ENCODE results near the gene SH3RF1. TPM values are rescaled to one million over a fixed set of nuclear protein-coding genes. Genes with fewer than 3 reads are reported as not detected.

SH3RF1 gene
- polyA plus RNA-seq, 3 donors from 2014 or later = 0.22 to 1.1 TPM; not detected in 1

- Mint-ChIP-seq H3K27ac (no peak overlapping the region), H3K4me1 (peaks cover 1 to 8% of the 10 kb centered on the region in 2 donors), H3K36me3 (no peaks in the 10 kb centered on the region), H3K4me3 (no peak overlapping the region), H3K27me3 (ENCODE audit: low read depth in 3 of 3) (peaks cover 0 to 2% (median 0%) of the 10 kb centered on the region in 3 donors), H3K9me3 (no peaks in the 10 kb centered on the region)
- DNase-seq = no peak
Observed at GRCh38 chr4:169142906-169143305, 127.8 kb downstream of the SH3RF1 start.

- no peak overlapping the region for H3K4me3 Mint-ChIP-seq
- H3K4me1 Mint-ChIP-seq = peaks cover 1 to 8% of the 10 kb centered on the region in 2 donors
- peaks cover 0 to 2% (median 0%) of the 10 kb centered on the region in 3 donors for H3K27me3 Mint-ChIP-seq (ENCODE audit: low read depth in 3 of 3)
- H3K27ac Mint-ChIP-seq = no peak overlapping the region
- DNase-seq = no peak
- no peaks in the 10 kb centered on the region for H3K36me3 Mint-ChIP-seq
- no peaks in the 10 kb centered on the region for H3K9me3 Mint-ChIP-seq
Observed at GRCh38 chr4:169142391-169142790, 128.4 kb downstream of the SH3RF1 start.

DNA sequence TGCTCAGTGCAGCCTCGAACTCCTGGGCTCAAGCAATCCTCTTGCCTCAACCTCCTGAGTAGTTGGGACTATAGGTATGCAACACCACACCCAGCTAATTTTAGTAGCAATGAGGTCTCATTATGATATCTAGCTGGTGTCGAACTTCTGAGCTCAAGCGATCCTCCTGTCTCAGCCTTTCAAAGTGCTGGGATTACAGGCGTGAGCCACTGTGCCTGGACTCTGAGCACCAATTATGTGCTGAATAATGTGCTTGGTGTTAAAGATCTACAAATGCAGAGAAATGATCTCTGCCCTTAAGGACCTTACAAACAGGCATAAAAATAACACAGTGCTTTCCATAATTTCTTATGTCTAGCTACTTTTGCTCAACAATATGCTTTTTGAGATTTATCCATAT lies 131.7 kb downstream of the SH3RF1 start:
- no peak for DNase-seq

GRCh38 chr4:169137558-169137920 lies 133.2 kb downstream of the SH3RF1 start:
- Mint-ChIP-seq H3K36me3 (no peaks in the 10 kb centered on the region), H3K4me3 (no peak overlapping the region), H3K27me3 (ENCODE audit: low read depth in 3 of 3) (peaks cover 0 to 1% (median 0%) of the 10 kb centered on the region in 3 donors), H3K4me1 (no peaks in the 10 kb centered on the region), H3K27ac (no peak overlapping the region), H3K9me3 (no peaks in the 10 kb centered on the region)
- DNase-seq = no peak

More for the DNA sequence above, 131.7 kb downstream of the SH3RF1 start:
- Mint-ChIP-seq H3K27ac (no peak overlapping the region), H3K4me1 (peaks cover 1 to 6% of the 10 kb centered on the region in 2 donors), H3K4me3 (no peak overlapping the region), H3K27me3 (ENCODE audit: low read depth in 3 of 3) (no peaks in the 10 kb centered on the region), H3K36me3 (no peaks in the 10 kb centered on the region), H3K9me3 (no peaks in the 10 kb centered on the region)

GRCh38 chr4:169136796-169137557 lies 133.8 kb downstream of the SH3RF1 start:
- Mint-ChIP-seq H3K36me3 (no peaks in the 10 kb centered on the region), H3K27ac (no peak overlapping the region), H3K4me1 (no peaks in the 10 kb centered on the region), H3K4me3 (no peak overlapping the region), H3K9me3 (no peaks in the 10 kb centered on the region), H3K27me3 (ENCODE audit: low read depth in 3 of 3) (peaks cover 0 to 1% (median 0%) of the 10 kb centered on the region in 3 donors)
- no peak for DNase-seq

DNA sequence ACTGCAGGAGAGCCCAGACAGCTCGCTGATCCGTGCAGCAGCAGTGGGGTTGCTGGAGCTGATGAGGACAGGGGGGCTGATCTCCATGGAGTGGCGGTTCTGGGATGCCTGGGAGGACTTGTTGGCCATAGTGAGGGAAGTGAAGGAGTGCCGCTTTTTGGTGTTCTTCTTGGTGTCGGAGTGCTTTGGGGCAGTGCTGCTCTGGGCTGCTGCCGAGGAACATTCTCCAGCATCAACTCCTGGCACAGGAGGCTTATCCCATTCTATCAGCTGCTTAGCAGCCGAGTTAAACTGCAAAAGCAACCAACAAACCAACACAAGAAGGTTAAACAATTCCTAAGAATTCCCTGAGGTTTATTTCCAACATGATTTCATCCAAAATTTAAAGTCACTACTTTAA lies 134.4 kb downstream of the SH3RF1 start:
- H3K27me3 Mint-ChIP-seq (ENCODE audit: low read depth in 3 of 3) = peaks cover 0 to 1% (median 0%) of the 10 kb centered on the region in 3 donors
- no peaks in the 10 kb centered on the region for H3K4me1 Mint-ChIP-seq
- no peak for DNase-seq
- no peaks in the 10 kb centered on the region for H3K9me3 Mint-ChIP-seq
- H3K36me3 Mint-ChIP-seq = no peaks in the 10 kb centered on the region
- no peak overlapping the region for H3K4me3 Mint-ChIP-seq
- H3K27ac Mint-ChIP-seq = no peak overlapping the region

GRCh38 chr4:169135776-169136175 lies 135.0 kb downstream of the SH3RF1 start:
- DNase-seq = no peak
- no peak overlapping the region for H3K27ac Mint-ChIP-seq
- no peaks in the 10 kb centered on the region for H3K4me1 Mint-ChIP-seq
- no peaks in the 10 kb centered on the region for H3K36me3 Mint-ChIP-seq
- no peak overlapping the region for H3K4me3 Mint-ChIP-seq
- H3K27me3 Mint-ChIP-seq (ENCODE audit: low read depth in 3 of 3) = peaks cover 0 to 1% (median 0%) of the 10 kb centered on the region in 3 donors
- H3K9me3 Mint-ChIP-seq = no peaks in the 10 kb centered on the region

- H3K27me3 Mint-ChIP-seq (ENCODE audit: low read depth in 3 of 3) = peaks cover 0 to 1% (median 0%) of the 10 kb centered on the region in 3 donors
- no peaks in the 10 kb centered on the region for H3K9me3 Mint-ChIP-seq
- H3K36me3 Mint-ChIP-seq = no peaks in the 10 kb centered on the region
- no peaks in the 10 kb centered on the region for H3K4me1 Mint-ChIP-seq
- H3K27ac Mint-ChIP-seq = no peak overlapping the region
- no peak for DNase-seq
- no peak overlapping the region for H3K4me3 Mint-ChIP-seq
Observed at GRCh38 chr4:169133932-169134331, 136.8 kb downstream of the SH3RF1 start.

DNA sequence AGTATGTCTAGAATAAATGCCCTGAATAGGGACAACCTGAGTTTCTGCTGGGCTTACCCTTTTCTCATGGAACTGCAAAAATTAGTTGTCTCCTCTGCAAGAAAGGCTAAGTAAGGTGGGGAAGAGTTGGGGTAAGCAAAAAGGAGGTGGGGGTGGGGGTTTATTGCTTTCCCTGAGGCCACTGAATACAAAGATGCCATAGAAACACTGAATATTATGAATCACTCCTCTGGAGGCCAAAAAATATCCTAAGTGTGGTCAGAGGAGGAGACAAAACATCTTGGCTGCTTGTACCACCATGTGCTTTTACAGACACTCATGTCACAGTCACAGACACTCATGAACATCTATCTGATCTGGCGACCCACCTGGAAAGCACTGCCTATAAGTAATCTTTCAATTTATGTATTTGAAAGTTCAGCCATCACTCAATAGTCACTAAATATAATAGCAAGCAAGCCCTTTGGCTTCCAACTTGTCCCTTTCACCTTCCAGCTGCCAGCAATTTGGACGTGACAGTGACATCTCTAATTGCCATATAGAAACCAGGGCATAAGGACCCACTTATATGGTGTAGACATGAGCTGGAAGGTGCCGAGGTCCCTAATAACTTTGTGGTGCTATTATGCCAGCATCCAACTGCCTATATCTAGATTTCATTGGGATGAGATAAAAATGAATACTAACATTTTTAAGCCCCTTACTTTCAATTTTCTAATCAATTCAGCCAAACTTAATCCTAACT lies 138.0 kb downstream of the SH3RF1 start:
- peaks cover 0 to 1% (median 0%) of the 10 kb centered on the region in 3 donors for H3K27me3 Mint-ChIP-seq (ENCODE audit: low read depth in 3 of 3)
- DNase-seq = no peak
- H3K36me3 Mint-ChIP-seq = no peaks in the 10 kb centered on the region
- H3K27ac Mint-ChIP-seq = no peak overlapping the region
- H3K4me3 Mint-ChIP-seq = no peak overlapping the region
- H3K9me3 Mint-ChIP-seq = no peaks in the 10 kb centered on the region
- no peaks in the 10 kb centered on the region for H3K4me1 Mint-ChIP-seq

DNA sequence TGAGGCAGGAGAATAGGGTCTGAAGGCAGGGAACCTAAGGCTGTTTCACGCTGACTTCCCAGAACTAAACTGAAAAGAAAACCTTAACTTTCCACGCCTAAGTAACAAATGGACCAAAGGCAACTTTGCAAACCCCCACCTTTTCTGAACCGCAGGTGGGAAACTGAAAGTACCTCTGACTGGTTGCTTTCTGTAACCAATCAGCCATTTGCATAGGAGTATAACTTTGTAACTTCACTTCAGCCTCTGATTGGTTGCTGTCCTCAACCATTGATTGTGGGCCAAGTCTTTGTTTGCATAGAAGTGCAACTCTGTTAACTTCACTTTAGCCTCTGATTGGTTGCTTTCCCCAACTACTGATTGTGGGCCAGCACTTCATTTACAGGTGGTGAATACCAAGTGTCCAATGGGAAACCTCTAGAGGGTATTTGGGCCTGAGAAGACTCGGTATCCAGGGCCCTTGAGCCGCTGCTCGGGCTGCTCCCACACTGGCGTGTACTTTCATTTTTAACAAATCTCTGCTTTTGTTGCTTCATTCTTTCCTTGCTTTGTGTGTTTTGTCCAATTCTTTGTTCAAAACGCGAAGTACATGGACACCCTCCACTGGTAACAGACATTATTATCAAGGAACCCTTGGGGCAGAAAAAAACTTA lies 139.1 kb downstream of the SH3RF1 start:
- Mint-ChIP-seq H3K4me1 (no peaks in the 10 kb centered on the region), H3K27ac (no peak overlapping the region), H3K9me3 (no peaks in the 10 kb centered on the region), H3K4me3 (no peak overlapping the region), H3K27me3 (ENCODE audit: low read depth in 3 of 3) (peaks cover 0 to 1% (median 0%) of the 10 kb centered on the region in 3 donors), H3K36me3 (no peaks in the 10 kb centered on the region)
- no peak for DNase-seq

DNA sequence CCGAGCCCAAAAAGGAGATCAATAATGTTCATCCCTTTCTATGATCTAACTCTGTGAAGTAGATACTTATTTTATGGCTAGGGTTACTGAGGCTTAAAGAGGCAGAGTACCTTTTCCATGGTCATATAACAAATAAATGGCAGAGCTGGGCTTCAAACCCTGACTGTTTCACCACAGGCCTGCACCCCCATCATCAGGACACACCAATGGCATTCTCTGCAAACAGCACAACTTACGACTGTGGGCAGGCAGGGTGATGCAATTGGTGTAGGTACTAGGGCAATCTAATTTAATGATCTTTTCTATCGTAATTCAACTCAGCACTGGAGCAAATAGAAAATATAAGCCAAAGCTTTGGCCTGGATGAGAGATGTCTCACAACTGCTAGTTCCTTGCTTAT lies 141.9 kb downstream of the SH3RF1 start:
- no peaks in the 10 kb centered on the region for H3K36me3 Mint-ChIP-seq
- H3K27me3 Mint-ChIP-seq (ENCODE audit: low read depth in 3 of 3) = peaks cover 0 to 1% (median 0%) of the 10 kb centered on the region in 3 donors
- no peaks in the 10 kb centered on the region for H3K4me1 Mint-ChIP-seq
- no peak for DNase-seq
- no peak overlapping the region for H3K4me3 Mint-ChIP-seq
- H3K27ac Mint-ChIP-seq = no peak overlapping the region
- H3K9me3 Mint-ChIP-seq = no peaks in the 10 kb centered on the region

- DNase-seq = no peak
- Mint-ChIP-seq H3K4me3 (no peak overlapping the region), H3K4me1 (no peaks in the 10 kb centered on the region), H3K9me3 (no peaks in the 10 kb centered on the region), H3K27me3 (ENCODE audit: low read depth in 3 of 3) (peaks cover 0 to 3% (median 0%) of the 10 kb centered on the region in 3 donors), H3K27ac (no peak overlapping the region), H3K36me3 (no peaks in the 10 kb centered on the region)
Observed at GRCh38 chr4:169127314-169127713, 143.4 kb downstream of the SH3RF1 start.

DNA sequence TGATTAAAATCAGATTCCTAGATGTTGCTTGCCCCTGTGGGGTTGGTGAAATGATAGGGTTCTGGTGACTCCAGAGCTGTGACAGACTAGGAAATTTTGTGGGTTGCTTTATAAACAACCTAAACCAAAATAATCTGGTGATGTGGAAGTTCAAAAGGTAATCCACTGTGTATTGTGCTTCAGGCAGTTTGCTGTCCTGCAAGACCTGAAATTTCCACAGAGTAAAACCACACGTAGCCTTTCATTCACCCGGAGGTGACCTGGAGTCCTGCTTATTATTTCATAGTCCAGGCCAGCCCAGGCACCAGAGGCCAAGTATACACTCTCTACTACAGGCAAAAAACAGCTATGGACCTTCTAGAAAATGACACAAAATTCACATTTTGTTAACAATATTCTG lies 146.1 kb downstream of the SH3RF1 start:
- no peak for DNase-seq

DNA sequence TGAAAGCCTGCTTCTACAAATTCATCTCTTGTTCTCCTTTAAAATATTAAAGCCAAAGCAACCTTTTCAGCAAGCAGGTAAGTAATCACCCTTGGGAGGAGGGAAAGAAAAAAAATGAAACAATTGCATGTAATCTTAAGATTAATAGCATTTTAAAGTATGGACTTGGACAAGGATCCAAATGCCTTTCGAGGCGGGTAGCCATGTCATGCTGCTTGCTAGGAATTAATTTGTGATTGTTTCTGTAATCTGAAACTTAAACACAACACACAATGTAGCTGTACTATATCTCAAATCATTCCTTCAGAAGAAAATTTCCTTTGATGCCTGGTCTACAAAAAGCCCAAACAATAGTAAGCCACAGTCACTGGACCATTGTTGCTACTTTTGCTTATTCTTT lies 148.3 kb downstream of the SH3RF1 start:
- H3K4me1 Mint-ChIP-seq = no peaks in the 10 kb centered on the region
- no peak for DNase-seq
- H3K4me3 Mint-ChIP-seq = no peak overlapping the region
- H3K27me3 Mint-ChIP-seq (ENCODE audit: low read depth in 3 of 3) = peaks cover 0 to 11% (median 0%) of the 10 kb centered on the region in 3 donors
- no peaks in the 10 kb centered on the region for H3K9me3 Mint-ChIP-seq
- H3K36me3 Mint-ChIP-seq = no peaks in the 10 kb centered on the region
- no peak overlapping the region for H3K27ac Mint-ChIP-seq

More for the DNA sequence above, 146.1 kb downstream of the SH3RF1 start:
- peaks cover 0 to 11% (median 0%) of the 10 kb centered on the region in 3 donors for H3K27me3 Mint-ChIP-seq (ENCODE audit: low read depth in 3 of 3)
- no peaks in the 10 kb centered on the region for H3K4me1 Mint-ChIP-seq
- no peaks in the 10 kb centered on the region for H3K36me3 Mint-ChIP-seq
- no peaks in the 10 kb centered on the region for H3K9me3 Mint-ChIP-seq
- H3K4me3 Mint-ChIP-seq = no peak overlapping the region
- no peak overlapping the region for H3K27ac Mint-ChIP-seq

Measured in immature natural killer cell (primary cell).